B cell (primary cell): Measurements from ENCODE around the gene BDH1.

Experiments
- EZH2 ChIP-seq: IDR thresholded peaks from 2 replicates; pipeline ENCODE4 v1.6.1; 2012; ENCODE audit warnings: borderline replicate concordance, low read depth, mild to moderate bottlenecking, moderate library complexity, low read length; ENCODE audit not compliant: insufficient read depth, poor library complexity, severe bottlenecking
- TF ChIP-seq, protein P1 (sequence below): fragments of 200-600 bp; IDR thresholded peaks from one replicate; pipeline ENCODE4 v1.8.0; 2022; ENCODE audit warnings: antibody characterized with exemption, mild to moderate bottlenecking

DNA sequence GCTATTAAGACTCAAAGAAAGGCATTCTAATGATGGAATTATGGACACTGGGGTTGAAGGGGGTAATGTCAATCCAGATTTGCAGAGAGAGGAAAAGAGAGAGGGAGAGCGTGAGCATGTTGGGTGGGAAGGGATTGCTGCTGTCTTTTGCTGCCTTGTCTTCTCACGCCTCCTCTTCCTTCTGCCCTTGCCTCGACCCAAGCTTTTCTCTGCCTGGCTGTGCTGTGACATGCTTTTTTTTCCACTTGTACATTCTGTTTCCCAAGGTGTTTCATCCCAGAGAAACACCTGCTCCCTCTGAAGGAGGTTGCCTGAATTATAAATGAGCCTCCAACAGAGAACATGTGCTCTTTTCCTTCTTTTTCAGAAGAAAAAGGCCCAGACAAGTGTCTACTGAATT is 80.3 kb downstream of the BDH1 start:
- TF ChIP-seq EZH2 = no peak
- TF ChIP-seq, protein P1, sequence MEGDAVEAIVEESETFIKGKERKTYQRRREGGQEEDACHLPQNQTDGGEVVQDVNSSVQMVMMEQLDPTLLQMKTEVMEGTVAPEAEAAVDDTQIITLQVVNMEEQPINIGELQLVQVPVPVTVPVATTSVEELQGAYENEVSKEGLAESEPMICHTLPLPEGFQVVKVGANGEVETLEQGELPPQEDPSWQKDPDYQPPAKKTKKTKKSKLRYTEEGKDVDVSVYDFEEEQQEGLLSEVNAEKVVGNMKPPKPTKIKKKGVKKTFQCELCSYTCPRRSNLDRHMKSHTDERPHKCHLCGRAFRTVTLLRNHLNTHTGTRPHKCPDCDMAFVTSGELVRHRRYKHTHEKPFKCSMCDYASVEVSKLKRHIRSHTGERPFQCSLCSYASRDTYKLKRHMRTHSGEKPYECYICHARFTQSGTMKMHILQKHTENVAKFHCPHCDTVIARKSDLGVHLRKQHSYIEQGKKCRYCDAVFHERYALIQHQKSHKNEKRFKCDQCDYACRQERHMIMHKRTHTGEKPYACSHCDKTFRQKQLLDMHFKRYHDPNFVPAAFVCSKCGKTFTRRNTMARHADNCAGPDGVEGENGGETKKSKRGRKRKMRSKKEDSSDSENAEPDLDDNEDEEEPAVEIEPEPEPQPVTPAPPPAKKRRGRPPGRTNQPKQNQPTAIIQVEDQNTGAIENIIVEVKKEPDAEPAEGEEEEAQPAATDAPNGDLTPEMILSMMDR = no peak
